ENCODE measurements around the gene AMACR.
A peak's percentile ranks its signal among the peaks of the same experiment; 100 is the strongest.

The AMACR gene

GRCh38 chr5:34005211-34005610, 2.6 kb downstream of the AMACR start:
- no peak for DNase-seq

DNA sequence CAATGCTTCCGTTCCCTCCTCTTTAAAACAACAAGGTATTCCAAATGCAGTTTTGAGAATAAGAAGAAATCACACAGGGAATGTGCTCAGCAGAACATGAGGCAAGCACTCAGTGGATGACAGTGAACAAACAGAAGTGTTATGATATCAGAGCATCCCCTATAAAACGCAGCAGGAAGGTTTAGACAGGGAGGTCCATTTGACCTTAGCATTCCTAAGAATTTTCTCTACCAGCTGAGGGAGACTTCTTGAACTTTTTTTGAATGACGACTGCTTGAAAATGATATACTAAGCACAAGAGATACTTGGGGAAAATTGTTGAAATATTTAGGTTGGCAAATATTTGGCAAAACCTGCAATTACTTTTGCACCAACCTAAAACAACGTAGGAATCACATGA, 3.9 kb downstream of the AMACR start:
- no peak for DNase-seq

- DNase-seq: no peak
These were observed 5.1 kb downstream of the AMACR start for GRCh38 chr5:34002629-34003328.

DNA sequence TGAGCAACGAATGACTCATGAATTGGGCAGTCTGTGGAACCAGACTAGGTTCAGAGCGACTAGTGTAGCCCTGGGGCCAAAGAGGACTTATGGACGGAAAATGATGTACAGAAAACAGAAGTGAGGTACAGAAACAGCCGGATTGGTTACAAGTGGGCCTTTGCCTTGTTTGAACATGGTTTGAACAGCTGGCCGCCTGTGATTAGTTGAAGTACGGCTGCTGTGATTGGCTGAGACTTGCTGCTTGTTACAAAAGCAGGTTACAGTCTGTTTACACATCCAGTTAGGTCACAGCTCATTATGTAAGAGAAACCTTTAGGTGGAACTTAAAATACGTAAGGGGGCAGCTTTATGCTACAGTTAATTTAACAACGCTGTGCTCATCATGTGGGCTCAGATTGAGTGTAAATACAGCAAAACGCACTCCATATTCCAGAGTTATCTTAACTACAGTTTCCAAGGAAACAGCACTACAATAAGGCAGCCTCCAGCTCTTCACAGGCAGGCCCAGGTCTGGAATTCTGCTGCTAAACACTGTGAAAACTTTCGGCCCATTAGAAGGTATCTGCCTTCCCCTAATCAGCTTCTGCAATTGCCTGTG, 6.5 kb downstream of the AMACR start:
- DNase-seq: no peak

- DNase-seq: no peak
These were observed 7.9 kb downstream of the AMACR start for GRCh38 chr5:33999978-34000377.

DNA sequence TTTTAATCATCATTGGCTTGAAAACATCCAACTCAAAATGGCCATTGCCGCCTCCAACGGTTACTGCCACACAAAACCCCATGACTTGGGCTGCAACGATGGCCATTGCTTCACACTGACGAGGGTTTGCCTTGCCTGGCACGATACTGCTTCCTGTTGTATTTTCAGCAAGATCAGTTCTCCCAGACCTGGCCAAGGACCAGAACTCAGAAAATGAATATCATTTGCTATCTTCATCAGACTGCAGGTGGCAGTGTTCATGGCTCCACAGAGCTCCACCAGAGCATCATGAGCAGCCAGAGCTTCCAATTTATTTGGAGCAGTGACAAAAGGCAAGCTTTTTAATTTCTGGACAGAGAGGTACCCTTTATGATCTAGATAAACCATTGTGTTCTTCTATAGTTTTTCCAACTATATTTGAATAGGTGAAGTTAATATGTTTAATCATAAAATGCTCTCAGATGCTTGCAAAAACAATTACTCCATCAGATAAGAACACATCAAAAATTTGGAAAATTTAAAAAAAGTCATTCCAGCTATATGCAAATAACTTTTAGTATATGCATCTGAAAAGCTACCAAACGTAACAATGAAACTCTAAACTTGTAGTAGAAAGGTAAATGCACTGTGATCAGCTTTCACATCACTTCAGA, 10.4 kb downstream of the AMACR start:
- DNase-seq: no peak

DNA sequence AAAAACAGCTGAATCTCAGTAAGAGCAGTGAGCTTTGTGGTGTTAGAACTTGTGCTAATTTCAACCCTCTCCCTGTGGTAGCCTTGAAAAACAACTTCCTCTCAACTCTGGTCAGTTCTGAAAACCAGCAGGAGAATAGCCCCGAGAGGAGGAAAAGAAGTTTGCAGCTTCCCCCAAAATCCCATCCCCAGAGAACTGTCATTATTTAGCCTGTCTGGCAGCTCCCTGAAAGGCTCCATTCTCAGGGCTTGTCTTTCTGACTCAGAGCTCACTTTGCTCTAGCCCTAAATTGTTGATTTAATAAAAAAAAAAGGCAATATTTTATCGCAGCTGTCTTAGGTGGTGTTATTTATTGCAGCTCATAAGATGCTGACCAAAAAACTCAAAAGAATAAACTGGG, 12.0 kb downstream of the AMACR start:
- DNase-seq: no peak

- no peak for DNase-seq
These were observed 13.0 kb downstream of the AMACR start for GRCh38 chr5:33994845-33995244.

- DNase-seq: no peak
These were observed 15.0 kb downstream of the AMACR start for GRCh38 chr5:33992864-33993263.

DNA sequence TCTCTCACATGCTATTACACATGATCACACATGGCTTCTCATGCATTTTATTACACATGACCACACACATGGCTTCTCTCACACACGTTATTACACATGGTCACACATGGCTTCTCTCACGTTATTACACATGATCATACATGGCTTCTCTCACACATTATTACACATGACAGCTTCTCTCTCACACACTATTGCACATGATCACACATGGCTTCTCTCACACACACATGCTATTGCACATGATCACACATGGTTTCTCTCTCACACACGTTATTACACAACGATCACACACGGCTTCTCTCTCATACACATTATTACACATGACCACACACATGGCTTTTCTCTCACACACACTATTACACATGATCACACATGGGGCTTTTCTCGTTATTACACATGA, 22.4 kb downstream of the AMACR start:
- no peak for DNase-seq

DNA sequence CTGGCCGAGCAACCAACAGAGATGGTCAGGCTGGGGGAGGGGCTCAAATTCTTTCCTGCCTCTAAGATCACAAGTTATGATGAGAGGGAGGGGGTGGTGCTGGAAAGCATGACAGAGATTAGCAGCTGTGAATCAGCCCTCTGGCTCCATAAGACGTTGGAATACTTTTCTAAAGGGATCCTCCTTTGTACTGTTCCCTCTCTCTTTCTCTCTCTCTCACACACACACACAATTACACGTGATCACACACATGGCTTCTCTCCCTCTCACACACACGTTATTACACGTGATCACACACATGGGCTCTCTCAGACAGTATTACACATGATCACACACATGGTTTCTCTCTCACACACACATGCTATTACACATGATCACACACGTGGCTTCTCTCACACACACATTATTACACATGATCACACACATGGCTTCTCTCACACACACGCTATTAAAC, 23.2 kb downstream of the AMACR start, which contains the start of gene SLC45A2:
SLC45A2 (minus strand) TSS at position 23 of the 454 bp plus-strand sequence. CDS start 110 bp downstream, outside the sequence.
- DNase-seq: no peak

DNA sequence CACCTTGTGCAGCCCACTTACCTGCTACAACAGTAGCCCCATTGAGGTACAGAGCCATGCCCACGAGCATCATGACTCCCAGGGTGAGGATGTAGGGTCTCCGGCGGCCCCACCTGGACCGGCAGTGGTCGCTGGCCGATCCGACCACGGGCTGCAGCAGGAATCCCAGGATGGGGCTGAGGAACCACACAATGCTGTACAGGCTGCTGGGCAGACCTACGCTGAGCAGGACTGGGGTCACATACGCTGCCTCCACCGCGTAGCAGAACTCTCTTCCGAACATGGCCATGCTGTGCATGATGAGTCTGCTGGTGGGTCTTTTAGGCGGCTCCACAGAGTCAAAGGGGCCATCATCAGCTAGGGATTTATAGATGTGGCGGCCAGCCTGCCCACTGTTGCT, 23.7 kb downstream of the AMACR start:
- DNase-seq: no peak

DNA sequence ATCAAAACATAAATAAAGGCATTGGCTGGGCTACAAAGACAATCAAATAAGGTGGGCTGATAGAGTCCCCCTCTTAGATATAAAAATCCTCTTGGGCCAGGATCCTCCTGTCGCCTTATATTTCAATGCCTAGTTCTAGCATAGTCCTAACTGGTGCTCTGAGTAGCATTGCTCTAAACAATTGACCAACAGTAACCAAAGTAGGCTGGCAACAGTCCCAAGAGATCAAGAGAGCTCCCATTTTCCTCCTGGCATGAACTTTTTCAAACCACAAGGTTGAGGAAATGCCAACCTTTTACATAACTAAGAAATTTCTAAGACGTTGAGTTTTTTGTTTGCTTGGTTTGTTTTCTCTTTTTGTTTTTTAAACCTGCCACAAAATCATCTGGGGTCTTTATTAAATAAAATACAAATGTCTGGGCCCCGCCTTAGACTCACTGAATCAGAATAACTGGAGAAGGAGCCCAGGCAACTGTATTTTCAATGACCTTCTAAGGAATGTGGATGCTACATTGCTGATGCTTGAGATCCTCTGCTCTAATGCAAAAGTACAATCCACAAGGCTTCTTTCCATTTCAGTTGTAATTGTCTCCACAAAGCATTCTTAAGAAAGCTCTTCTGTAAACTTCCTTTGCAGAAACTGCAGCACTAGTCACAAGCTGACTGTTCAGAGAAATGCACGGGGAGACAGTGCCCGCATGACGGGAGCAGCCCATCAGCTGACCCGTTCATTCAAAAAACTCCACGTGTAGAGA, 26.3 kb downstream of the AMACR start:
- DNase-seq: no peak

DNA sequence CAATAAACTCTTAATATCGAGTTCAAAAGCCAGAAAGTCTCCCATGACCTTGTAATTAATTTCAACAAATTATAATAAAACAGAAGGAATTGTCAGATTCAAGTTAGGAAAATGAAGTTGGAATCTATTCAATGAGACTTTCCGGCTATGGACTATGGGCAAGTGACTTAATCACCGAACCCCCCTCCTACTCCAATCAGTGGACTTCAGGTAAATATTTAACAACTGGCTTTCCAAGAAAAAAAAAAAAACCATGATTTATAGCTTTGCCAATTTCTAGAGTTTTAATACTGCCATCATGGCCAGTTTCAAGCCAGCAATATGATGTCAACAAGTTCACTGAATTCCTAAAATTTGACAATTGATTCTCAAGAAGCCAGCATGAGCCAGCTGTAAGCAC, 27.8 kb downstream of the AMACR start:
- no peak for DNase-seq

GRCh38 chr5:33978306-33978705, 29.5 kb downstream of the AMACR start:
- no peak for DNase-seq

- DNase-seq: no peak
These were observed 31.5 kb downstream of the AMACR start for GRCh38 chr5:33976307-33976706.

- no peak for DNase-seq
These were observed 32.0 kb downstream of the AMACR start for GRCh38 chr5:33975852-33976251.

DNA sequence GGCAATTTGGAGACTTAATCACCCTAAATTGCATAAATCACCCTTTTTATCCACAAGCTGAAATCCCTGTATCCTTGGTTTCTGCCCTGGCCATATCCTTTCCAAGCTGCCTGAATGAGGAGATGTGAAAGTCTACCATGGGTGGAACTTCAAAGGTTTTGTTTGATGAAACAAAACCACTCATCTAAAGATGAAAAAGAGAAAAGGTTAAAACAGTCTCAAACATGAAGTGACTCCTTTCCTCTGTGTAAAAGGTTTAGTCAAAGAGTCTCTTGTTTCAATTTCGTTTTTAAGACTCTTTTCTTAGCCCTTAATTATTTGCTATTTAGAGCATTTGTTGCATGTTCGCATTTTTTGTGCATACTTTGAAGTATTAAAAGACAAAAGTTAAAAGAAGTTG, 34.6 kb downstream of the AMACR start:
- no peak for DNase-seq

GRCh38 chr5:33969572-33970452, 38.0 kb downstream of the AMACR start:
- DNase-seq: peak; percentile 68

DNA sequence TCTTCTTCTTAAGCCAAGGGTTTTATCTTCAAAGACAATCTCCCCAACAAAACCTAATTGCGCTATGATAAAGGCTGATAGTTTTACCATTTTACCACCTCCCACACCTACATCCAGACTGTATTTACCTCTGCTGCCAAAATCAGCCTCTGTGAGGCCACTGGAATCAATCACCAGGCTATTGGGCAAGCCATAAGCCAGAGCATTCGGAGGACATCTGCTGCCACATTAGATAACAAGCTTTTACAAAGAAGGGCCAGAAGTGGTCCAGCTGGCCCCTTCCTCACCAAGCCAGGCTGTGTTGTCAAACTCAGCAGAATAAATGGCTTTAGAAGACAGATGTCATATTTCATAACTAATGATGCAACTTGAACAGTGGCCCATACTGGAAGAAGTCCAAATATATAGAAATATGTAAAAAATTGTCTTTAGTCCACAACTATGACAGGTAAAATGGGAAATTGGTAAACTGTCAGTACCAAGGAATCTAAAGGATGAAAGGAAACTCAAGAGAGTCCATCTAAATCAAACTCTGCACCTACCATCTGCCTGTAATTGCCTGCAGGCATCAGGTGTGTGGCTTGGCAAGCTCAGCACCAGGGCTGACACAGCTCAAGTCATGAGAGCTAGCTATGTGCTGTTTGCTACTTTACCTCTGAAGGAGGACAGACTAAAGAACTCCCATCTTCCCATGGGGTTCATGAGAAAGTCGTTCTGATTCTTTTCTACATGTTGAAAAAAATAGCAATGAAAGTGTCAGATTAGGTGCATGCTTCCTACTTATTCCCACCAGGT, 39.4 kb downstream of the AMACR start:
- no peak for DNase-seq

GRCh38 chr5:33966805-33967204, 41.0 kb downstream of the AMACR start:
- no peak for DNase-seq
